Smooth muscle cell (in vitro differentiated cells): Measurements from ENCODE around the gene KHDC4. TPM values are rescaled to one million over a fixed set of nuclear protein-coding genes. Genes with fewer than 3 reads are reported as not detected.

Experiments
- DNase-seq: peaks from one replicate; lab custom pipeline; 2025; ENCODE audit not compliant: unreplicated experiment; lab: John Stamatoyannopoulos, UW
- H2AFZ ChIP-seq: fragments of 200-600 bp; sonication (generic); 2 replicates; pipeline ENCODE4 v1.6.0; 2016; ENCODE audit warnings: antibody characterized with exemption, low read depth, mild to moderate bottlenecking
- H3F3A ChIP-seq: fragments of 200-600 bp; sonication (generic); 2 replicates; pipeline ENCODE4 v1.6.0; 2017; ENCODE audit warnings: antibody characterized with exemption, low read depth
- H3K27ac ChIP-seq: fragments of 200-600 bp; sonication (generic); 2 replicates; pipeline ENCODE4 v1.5.1; 2016; ENCODE audit warnings: low read depth, mild to moderate bottlenecking
- H3K27me3 ChIP-seq: fragments of 200-600 bp; sonication (generic); 2 replicates; pipeline ENCODE4 v1.6.1; 2016; ENCODE audit warnings: low read depth, mild to moderate bottlenecking
- H3K36me3 ChIP-seq: fragments of 200-600 bp; sonication (generic); 2 replicates; pipeline ENCODE4 v1.5.1; 2016; ENCODE audit warnings: low read depth
- H3K4me1 ChIP-seq: fragments of 200-600 bp; sonication (generic); 2 replicates; pipeline ENCODE4 v1.5.1; 2016; ENCODE audit warnings: low read depth
- H3K4me2 ChIP-seq: fragments of 200-600 bp; sonication (generic); 2 replicates; pipeline ENCODE4 v1.6.0; 2016; ENCODE audit warnings: mild to moderate bottlenecking
- H3K4me3 ChIP-seq: fragments of 200-600 bp; sonication (generic); 2 replicates; pipeline ENCODE4 v1.5.1; 2016; ENCODE audit warnings: mild to moderate bottlenecking
- H3K79me2 ChIP-seq: fragments of 200-600 bp; sonication (generic); 2 replicates; pipeline ENCODE4 v1.6.0; 2016; ENCODE audit warnings: low read depth, mild to moderate bottlenecking
- H3K9ac ChIP-seq: fragments of 200-600 bp; sonication (generic); 2 replicates; pipeline ENCODE4 v1.6.0; 2016; ENCODE audit warnings: low read depth
- H3K9me3 ChIP-seq: fragments of 200-600 bp; sonication (generic); replicated peaks from 2 replicates; pipeline ENCODE4 v1.5.1; 2016; ENCODE audit warnings: low read depth
- H4K20me1 ChIP-seq: fragments of 200-600 bp; sonication (generic); 2 replicates; pipeline ENCODE4 v1.6.0; 2016; ENCODE audit warnings: low read depth
- CTCF ChIP-seq: fragments of 200-600 bp; sonication (generic); IDR thresholded peaks from 2 replicates; pipeline ENCODE4 v1.5.1; 2017; ENCODE audit warnings: borderline replicate concordance, mild to moderate bottlenecking, antibody characterized with exemption; ENCODE audit not compliant: insufficient read depth, poor library complexity, severe bottlenecking
- WGBS: methylation state at CpG from one replicate; pipeline ENCODE4 v1.1.7; 2016; ENCODE audit warnings: low lambda C conversion rate; 5-methylcytosine and 5-hydroxymethylcytosine counted together
- microRNA-seq: library from miRNA; unstranded; fragments of <30 nt; microRNA quantifications from one replicate; pipeline ENCODE4, GENCODE V29; 2016; ENCODE audit warnings: borderline number of aligned reads
- polyA plus RNA-seq: library from polyadenylated mRNA; unstranded; fragments of >200 nt; fragmentation: Nextera tagmentation; extraction: Ambion mirVana; gene quantifications from 2 replicates; pipeline ENCODE4 v1.2.1, GENCODE V29; 2016
- small RNA-seq: library from RNA; depleted of rRNA; stranded (forward); fragments of <200 nt; gene quantifications from one replicate; pipeline ENCODE3, GENCODE V24; 2014
- total RNA-seq: library from RNA; depleted of rRNA; stranded (reverse); fragments of >200 nt; gene quantifications from 2 replicates; pipeline ENCODE4 v1.2.3, GENCODE V29; 2014

The KHDC4 gene
- total and polyA plus RNA-seq, 2 experiments from 2014 or later = 14.9 to 41.7 TPM

GRCh38 chr1:155867766-155868165, 66.4 kb downstream of the KHDC4 start:
- 88% methylated on average over 8 of the region's 8 CpGs for WGBS
- Histone ChIP-seq H3K4me1 (no peaks in the 10 kb centered on the region), H3K4me3 (no peak overlapping the region), H4K20me1 (no peaks in the 10 kb centered on the region), H3F3A (no peaks in the 10 kb centered on the region), H3K27me3 (no peaks in the 10 kb centered on the region), H3K9ac (no peak overlapping the region), H3K79me2 (no peaks in the 10 kb centered on the region), H3K36me3 (no peaks in the 10 kb centered on the region), H3K27ac (no peak overlapping the region), H3K9me3 (no peaks in the 10 kb centered on the region), H3K4me2 (no peak overlapping the region), H2AFZ (no peak overlapping the region)
- DNase-seq = no peak
- TF ChIP-seq CTCF = no peak

GRCh38 chr1:155864393-155864792, 69.8 kb downstream of the KHDC4 start:
- no peak overlapping the region for H3K9ac ChIP-seq
- H3K4me1 ChIP-seq = no peaks in the 10 kb centered on the region
- no peak overlapping the region for H3K4me3 ChIP-seq
- no peaks in the 10 kb centered on the region for H3K79me2 ChIP-seq
- TF ChIP-seq CTCF = no peak
- H3K9me3 ChIP-seq = no peaks in the 10 kb centered on the region
- no peak for DNase-seq
- no peak overlapping the region for H3K27ac ChIP-seq
- H3K27me3 ChIP-seq = peaks cover 9% of the 10 kb centered on the region
- H4K20me1 ChIP-seq = no peaks in the 10 kb centered on the region
- H3K36me3 ChIP-seq = no peaks in the 10 kb centered on the region
- H2AFZ ChIP-seq = no peak overlapping the region
- no peak overlapping the region for H3K4me2 ChIP-seq
- H3F3A ChIP-seq = peaks cover 5% of the 10 kb centered on the region

Small RNA genes lying within 50 kb of the gene (microRNA-seq; reads per million reads assigned to microRNA genes)
- not detected for gene MIR6738

Small RNA genes lying within 50 kb of the gene (small RNA-seq; reads per million reads assigned to genes)
- gene MIR6738 (not detected), gene RF00015 (not detected), gene SCARNA4 (not detected), gene SNORA80E (48.0 reads per million, percentile 96 among the genes with 10 or more reads in this experiment)

Other genes starting within 250 kb of the KHDC4 start
- 33.9 and 36.5 TPM in 2 replicates for gene YY1AP1, start 245.6 kb downstream of the KHDC4 start, total RNA-seq
- 27.8 and 29.7 TPM in 2 replicates for gene YY1AP1, start 245.6 kb downstream of the KHDC4 start, polyA plus RNA-seq
- 60.2 and 86.3 TPM in 2 replicates for gene DAP3, start 245.3 kb downstream of the KHDC4 start, total RNA-seq
- 61.2 and 64.5 TPM in 2 replicates for gene DAP3, start 245.3 kb downstream of the KHDC4 start, polyA plus RNA-seq
- gene GON4L, start 77.2 kb downstream of the KHDC4 start, total RNA-seq = 21.0 and 22.2 TPM in 2 replicates
- gene GON4L, start 77.2 kb downstream of the KHDC4 start, polyA plus RNA-seq = 40.8 and 45.3 TPM in 2 replicates
- 3.4 and 4.6 TPM in 2 replicates for gene SYT11, start 74.8 kb downstream of the KHDC4 start, total RNA-seq
- gene SYT11, start 74.8 kb downstream of the KHDC4 start, polyA plus RNA-seq = 2.1 and 2.9 TPM in 2 replicates
- gene RIT1, start 23.1 kb downstream of the KHDC4 start, total RNA-seq = 59.6 and 65.3 TPM in 2 replicates
- gene RIT1, start 23.1 kb downstream of the KHDC4 start, polyA plus RNA-seq = 63.6 and 64.4 TPM in 2 replicates
- gene RXFP4, start 7.2 kb upstream of the KHDC4 start, total RNA-seq = not detected in 2 replicates
- gene RXFP4, start 7.2 kb upstream of the KHDC4 start, polyA plus RNA-seq = 0.66 and 1.5 TPM in 2 replicates
- 30.2 and 58.0 TPM in 2 replicates for gene ARHGEF2, start 44.1 kb upstream of the KHDC4 start, total RNA-seq
- 21.0 and 24.2 TPM in 2 replicates for gene ARHGEF2, start 44.1 kb upstream of the KHDC4 start, polyA plus RNA-seq
- 452 and 457 TPM in 2 replicates for gene SSR2, start 86.5 kb upstream of the KHDC4 start, total RNA-seq
- 408 and 447 TPM in 2 replicates for gene SSR2, start 86.5 kb upstream of the KHDC4 start, polyA plus RNA-seq
- gene UBQLN4, start 119.4 kb upstream of the KHDC4 start, total RNA-seq = 18.1 and 18.8 TPM in 2 replicates
- 19.4 and 23.3 TPM in 2 replicates for gene UBQLN4, start 119.4 kb upstream of the KHDC4 start, polyA plus RNA-seq
- gene LAMTOR2, start 120.4 kb upstream of the KHDC4 start, total RNA-seq = 32.2 and 55.1 TPM in 2 replicates
- 146 and 156 TPM in 2 replicates for gene LAMTOR2, start 120.4 kb upstream of the KHDC4 start, polyA plus RNA-seq
- gene RAB25, start 126.7 kb upstream of the KHDC4 start, total RNA-seq = 16.8 and 27.1 TPM in 2 replicates
- 8.9 and 53.5 TPM in 2 replicates for gene RAB25, start 126.7 kb upstream of the KHDC4 start, polyA plus RNA-seq
- 13.5 and 13.8 TPM in 2 replicates for gene MEX3A, start 148.1 kb upstream of the KHDC4 start, total RNA-seq
- 10.5 and 11.0 TPM in 2 replicates for gene MEX3A, start 148.1 kb upstream of the KHDC4 start, polyA plus RNA-seq
- gene LMNA, start 180.3 kb upstream of the KHDC4 start, total RNA-seq = 237 and 256 TPM in 2 replicates
- gene LMNA, start 180.3 kb upstream of the KHDC4 start, polyA plus RNA-seq = 626 and 674 TPM in 2 replicates
- 2.1 and 5.0 TPM in 2 replicates for gene SEMA4A, start 219.2 kb upstream of the KHDC4 start, total RNA-seq
- 2.2 and 4.2 TPM in 2 replicates for gene SEMA4A, start 219.2 kb upstream of the KHDC4 start, polyA plus RNA-seq